Endodermal cell (in vitro differentiated cells): ENCODE results near the gene SDK2. TPM values are rescaled to one million over a fixed set of nuclear protein-coding genes. Genes with fewer than 3 reads are reported as not detected.

ENCODE experiments used
- DNase-seq: peaks from one replicate; pipeline ENCODE4 v3.0.0-alpha.2; 2017
- H3K27ac ChIP-seq: 2 replicates; pipeline ENCODE4 v1.5.1; 2013; ENCODE audit warnings: mild to moderate bottlenecking, low read depth, low read length, moderate library complexity
- H3K27me3 ChIP-seq: 2 replicates; pipeline ENCODE4 v1.6.1; 2013; ENCODE audit warnings: mild to moderate bottlenecking, low read length, moderate library complexity; ENCODE audit not compliant: insufficient read depth, control insufficient read depth, poor library complexity, severe bottlenecking
- H3K36me3 ChIP-seq: 2 replicates; pipeline ENCODE4 v1.7.0; 2013; ENCODE audit warnings: mild to moderate bottlenecking, low read length, moderate library complexity; ENCODE audit not compliant: control insufficient read depth, insufficient read depth
- H3K4me1 ChIP-seq: one replicate; pipeline ENCODE4 v1.7.0; 2013; ENCODE audit warnings: low read length; ENCODE audit not compliant: control insufficient read depth, insufficient read depth
- H3K4me3 ChIP-seq: 2 replicates; pipeline ENCODE4 v1.5.1; 2013; ENCODE audit warnings: mild to moderate bottlenecking, low read length, moderate library complexity
- H3K9ac ChIP-seq: 2 replicates; pipeline ENCODE4 v1.6.1; 2013; ENCODE audit warnings: mild to moderate bottlenecking, low read length, moderate library complexity; ENCODE audit not compliant: poor library complexity, severe bottlenecking; ENCODE audit errors: extremely low read depth
- H3K9me3 ChIP-seq: 2 replicates; pipeline ENCODE4 v1.6.1; 2013; ENCODE audit warnings: mild to moderate bottlenecking, low read length, moderate library complexity; ENCODE audit not compliant: control insufficient read depth
- H3K27ac Mint-ChIP-seq: 2 replicates; pipeline ENCODE4 v1.8.0; 2020; ENCODE audit warnings: mixed read lengths
- H3K27me3 Mint-ChIP-seq: 2 replicates; pipeline ENCODE4 v1.8.0; 2021; ENCODE audit warnings: mild to moderate bottlenecking, mixed read lengths; ENCODE audit not compliant: insufficient read depth
- H3K36me3 Mint-ChIP-seq: 2 replicates; pipeline ENCODE4 v1.8.0; 2020; ENCODE audit warnings: low read depth, mixed read lengths
- H3K4me1 Mint-ChIP-seq: 2 replicates; pipeline ENCODE4 v1.8.0; 2020; ENCODE audit warnings: mixed read lengths
- H3K4me3 Mint-ChIP-seq: 2 replicates; pipeline ENCODE4 v1.8.0; 2020; ENCODE audit warnings: mild to moderate bottlenecking, moderate library complexity, mixed read lengths
- H3K9me3 Mint-ChIP-seq: 2 replicates; pipeline ENCODE4 v1.8.0; 2020; ENCODE audit warnings: mild to moderate bottlenecking, mixed read lengths
- WGBS, 2 experiments: methylation state at CpG; one replicate each; pipeline versions ENCODE4 v1.1.5 to v1.1.7; 2013; ENCODE audit warnings: missing lambda C conversion rate in 2 of 2, mixed read lengths in 1 of 2; ENCODE audit not compliant: insufficient coverage in 1 of 2, insufficient read length in 1 of 2; 5-methylcytosine and 5-hydroxymethylcytosine counted together
- total RNA-seq, 2 donors: library from RNA; stranded (reverse); fragmentation: NEBNext Ultra II Directional in 1 of 2; extraction: Animal tissue kit (Norgen Biotek cat#: 25700) in 1 of 2; gene quantifications; 2 replicates in 1 of 2; 3 replicates in 1 of 2; pipeline ENCODE4 v1.2.1, GENCODE V29; 2021
- TF ChIP-seq, protein P1 (sequence below): fragments of 200-600 bp; sonication (generic); conservative IDR thresholded peaks from 2 replicates; pipeline ENCODE4 v1.5.0; 2021; ENCODE audit warnings: antibody characterized with exemption, mild to moderate bottlenecking

Gene SDK2
- total RNA-seq, 2 donors from 2014 or later = 5.9 to 7.0 TPM

DNA sequence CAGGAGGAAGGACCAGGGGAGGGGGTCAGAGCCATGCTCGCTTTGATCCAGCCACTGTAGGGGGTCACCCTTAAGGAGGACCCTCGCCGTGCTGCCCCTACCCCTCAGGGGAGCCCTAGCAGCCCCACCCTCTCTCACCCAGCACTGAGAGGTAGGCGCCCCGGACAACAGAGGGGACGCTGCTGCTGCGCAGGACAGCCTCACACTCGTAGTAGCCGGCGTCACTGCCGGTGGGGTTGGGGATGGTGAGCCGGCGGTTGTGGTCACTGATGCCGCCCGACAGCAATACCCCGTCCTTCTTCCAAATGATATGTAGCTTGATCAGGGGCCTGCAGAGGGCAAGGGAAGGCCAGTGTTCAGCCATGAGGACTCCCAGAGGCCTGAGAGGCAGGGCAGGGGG is 206.4 kb downstream of the SDK2 start:
- Mint-ChIP-seq H3K36me3 (peaks cover 8% of the 10 kb centered on the region), H3K4me3 (no peak overlapping the region), H3K27me3 (no peaks in the 10 kb centered on the region), H3K9me3 (peaks cover 4% of the 10 kb centered on the region), H3K4me1 (peaks cover 6% of the 10 kb centered on the region), H3K27ac (no peak overlapping the region)
- TF ChIP-seq, protein P1, sequence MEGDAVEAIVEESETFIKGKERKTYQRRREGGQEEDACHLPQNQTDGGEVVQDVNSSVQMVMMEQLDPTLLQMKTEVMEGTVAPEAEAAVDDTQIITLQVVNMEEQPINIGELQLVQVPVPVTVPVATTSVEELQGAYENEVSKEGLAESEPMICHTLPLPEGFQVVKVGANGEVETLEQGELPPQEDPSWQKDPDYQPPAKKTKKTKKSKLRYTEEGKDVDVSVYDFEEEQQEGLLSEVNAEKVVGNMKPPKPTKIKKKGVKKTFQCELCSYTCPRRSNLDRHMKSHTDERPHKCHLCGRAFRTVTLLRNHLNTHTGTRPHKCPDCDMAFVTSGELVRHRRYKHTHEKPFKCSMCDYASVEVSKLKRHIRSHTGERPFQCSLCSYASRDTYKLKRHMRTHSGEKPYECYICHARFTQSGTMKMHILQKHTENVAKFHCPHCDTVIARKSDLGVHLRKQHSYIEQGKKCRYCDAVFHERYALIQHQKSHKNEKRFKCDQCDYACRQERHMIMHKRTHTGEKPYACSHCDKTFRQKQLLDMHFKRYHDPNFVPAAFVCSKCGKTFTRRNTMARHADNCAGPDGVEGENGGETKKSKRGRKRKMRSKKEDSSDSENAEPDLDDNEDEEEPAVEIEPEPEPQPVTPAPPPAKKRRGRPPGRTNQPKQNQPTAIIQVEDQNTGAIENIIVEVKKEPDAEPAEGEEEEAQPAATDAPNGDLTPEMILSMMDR = no peak
- no peak overlapping the region for H3K4me3 ChIP-seq
- 93 to 96% methylated on average over 14 to 16 of the region's 16 CpGs for WGBS, 2 experiments
- no peak for DNase-seq
- no peaks in the 10 kb centered on the region for H3K36me3 ChIP-seq
- no peaks in the 10 kb centered on the region for H3K27me3 ChIP-seq
- peaks cover 3% of the 10 kb centered on the region for H3K4me1 ChIP-seq
- no peak overlapping the region for H3K27ac ChIP-seq
- H3K9me3 ChIP-seq = no peaks in the 10 kb centered on the region
- H3K9ac ChIP-seq = no peak overlapping the region

DNA sequence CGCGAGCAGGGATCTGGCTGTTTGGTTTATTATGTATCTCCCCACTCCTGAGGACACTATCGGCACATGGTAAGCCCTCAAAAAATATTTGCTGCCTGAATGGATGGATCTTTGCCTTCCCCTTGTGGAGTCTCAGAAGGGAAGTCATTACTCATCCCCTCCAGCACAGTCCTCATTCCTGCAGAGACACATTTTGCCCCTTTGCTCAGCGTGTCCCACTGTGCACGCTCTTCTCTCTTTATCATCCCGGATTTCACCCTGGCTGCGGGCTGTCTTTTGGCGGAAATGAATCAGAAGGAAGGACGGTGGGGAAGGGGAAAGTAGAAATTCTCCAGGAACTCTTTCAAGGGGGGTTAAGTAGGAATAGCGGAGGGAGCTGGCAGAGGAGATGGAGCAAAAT is 207.3 kb downstream of the SDK2 start:
- 83 to 88% methylated on average over 7 to 10 of the region's 10 CpGs for WGBS, 2 experiments
- no peak overlapping the region for H3K9ac ChIP-seq
- no peak overlapping the region for H3K4me3 Mint-ChIP-seq
- no peaks in the 10 kb centered on the region for H3K9me3 ChIP-seq
- H3K36me3 ChIP-seq = no peaks in the 10 kb centered on the region
- H3K36me3 Mint-ChIP-seq = peaks cover 6% of the 10 kb centered on the region
- no peak overlapping the region for H3K27ac Mint-ChIP-seq
- no peak overlapping the region for H3K4me3 ChIP-seq
- no peaks in the 10 kb centered on the region for H3K27me3 Mint-ChIP-seq
- H3K27me3 ChIP-seq = no peaks in the 10 kb centered on the region
- H3K27ac ChIP-seq = no peak overlapping the region
- no peak for DNase-seq
- H3K9me3 Mint-ChIP-seq = peaks cover 2% of the 10 kb centered on the region
- peaks cover 3% of the 10 kb centered on the region for H3K4me1 ChIP-seq
- H3K4me1 Mint-ChIP-seq = peaks cover 6% of the 10 kb centered on the region
- TF ChIP-seq, protein P1 = no peak

DNA sequence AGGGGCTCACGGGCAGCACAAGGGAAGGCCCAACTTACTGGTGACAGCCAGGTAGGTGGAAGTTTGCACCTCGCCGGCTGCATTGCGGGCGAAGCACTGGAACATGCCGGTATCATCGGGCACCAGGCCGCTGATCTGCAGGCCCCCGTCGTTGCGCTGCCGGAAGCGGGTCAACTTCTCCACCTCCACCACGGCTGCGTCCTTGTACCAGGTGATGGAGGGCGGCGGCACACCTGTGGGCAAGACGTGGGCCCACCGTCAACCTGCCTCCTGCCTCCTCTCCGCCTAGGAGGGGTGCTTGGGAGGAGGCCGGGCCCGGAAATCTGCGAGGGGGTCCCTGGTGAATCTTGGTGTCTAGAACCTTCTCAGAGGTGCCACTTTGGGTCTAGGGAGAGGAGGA is 208.8 kb downstream of the SDK2 start:
- Histone ChIP-seq H3K9ac (no peak overlapping the region), H3K4me1 (peaks cover 3% of the 10 kb centered on the region), H3K27me3 (no peaks in the 10 kb centered on the region), H3K27ac (no peak overlapping the region), H3K4me3 (no peak overlapping the region), H3K9me3 (no peaks in the 10 kb centered on the region), H3K36me3 (no peaks in the 10 kb centered on the region)
- H3K4me3 Mint-ChIP-seq = no peak overlapping the region
- H3K9me3 Mint-ChIP-seq = no peaks in the 10 kb centered on the region
- TF ChIP-seq, protein P1 = no peak
- peaks cover 7% of the 10 kb centered on the region for H3K4me1 Mint-ChIP-seq
- no peaks in the 10 kb centered on the region for H3K27me3 Mint-ChIP-seq
- DNase-seq = no peak
- 96 to 98% methylated on average over 12 to 23 of the region's 23 CpGs for WGBS, 2 experiments
- no peak overlapping the region for H3K27ac Mint-ChIP-seq
- no peaks in the 10 kb centered on the region for H3K36me3 Mint-ChIP-seq
